Esophagus muscularis mucosa (tissue), 4 donors: ENCODE data around the gene CSKMT.

ENCODE experiments used
- CTCF ChIP-seq, 3 experiments: fragments of 200-600 bp in 2 of 3; fragments of 450-650 bp in 1 of 3; sonication (generic) in 2 of 3; IDR thresholded peaks; one replicate each; pipeline ENCODE4 v1.5.1; 2017 to 2019; ENCODE audit warnings: antibody characterized with exemption in 3 of 3, mild to moderate bottlenecking in 2 of 3, moderate library complexity in 1 of 3
- EP300 ChIP-seq: sonication (generic); formaldehyde crosslinking; IDR thresholded peaks from one replicate; pipeline ENCODE4 v1.6.1; 2017; ENCODE audit warnings: antibody characterized with exemption
- POLR2AphosphoS5 ChIP-seq, 2 donors: sonication (generic); formaldehyde crosslinking; IDR thresholded peaks; one replicate each; pipeline ENCODE4 v1.6.1; 2017; ENCODE audit warnings: antibody characterized with exemption in 2 of 2

GRCh38 chr11:62649486-62649885 lies 15.6 kb upstream of the CSKMT start:
- TF ChIP-seq CTCF (IDR thresholded peaks at IDR 0.05) (no peak), POLR2AphosphoS5 (IDR thresholded peaks at IDR 0.05) (no peak), EP300 (no peak)
